GM23338 (cell line): ENCODE data around the gene LSM12. TPM values are rescaled to one million over a fixed set of nuclear protein-coding genes. Genes with fewer than 3 reads are reported as not detected.

ENCODE experiments used
- ATAC-seq: fragments of 200-7000 bp; cut with Tn5 transposase; 3 replicates; pipeline ENCODE4 v1.9.1; 2020
- DNase-seq: peaks from one replicate; pipeline ENCODE4 v3.0.0-alpha.2; 2015; ENCODE audit warnings: low spot score
- H2AFZ ChIP-seq: fragments of 200-600 bp; sonication (generic); 2 replicates; pipeline ENCODE4 v1.8.0; 2016; ENCODE audit warnings: antibody characterized with exemption, mild to moderate bottlenecking, moderate library complexity
- H3F3A ChIP-seq: fragments of 200-600 bp; sonication (generic); replicated peaks from 2 replicates; pipeline ENCODE4 v1.8.0; 2017; ENCODE audit warnings: antibody characterized with exemption, mixed run types, low read depth
- H3K27ac ChIP-seq: fragments of 200-600 bp; sonication (generic); 2 replicates; pipeline ENCODE4 v1.6.1; 2016; ENCODE audit warnings: low read depth
- H3K27me3 ChIP-seq: fragments of 200-600 bp; sonication (generic); 2 replicates; pipeline ENCODE4 v1.8.0; 2016; ENCODE audit warnings: mild to moderate bottlenecking, mixed run types, moderate library complexity; ENCODE audit not compliant: insufficient read depth
- H3K36me3 ChIP-seq: fragments of 200-600 bp; sonication (generic); 2 replicates; pipeline ENCODE4 v1.8.0; 2016; ENCODE audit warnings: mild to moderate bottlenecking; ENCODE audit not compliant: insufficient read depth
- H3K4me1 ChIP-seq: fragments of 200-600 bp; sonication (generic); 2 replicates; pipeline ENCODE4 v1.8.0; 2016; ENCODE audit warnings: mild to moderate bottlenecking, moderate library complexity; ENCODE audit not compliant: insufficient read depth
- H3K4me2 ChIP-seq: fragments of 200-600 bp; sonication (generic); 2 replicates; pipeline ENCODE4 v1.7.1; 2017; ENCODE audit warnings: mixed run types
- H3K4me3 ChIP-seq: fragments of 200-600 bp; sonication (generic); 2 replicates; pipeline ENCODE4 v1.6.1; 2016; ENCODE audit warnings: mixed run types
- H3K79me2 ChIP-seq: fragments of 200-600 bp; sonication (generic); replicated peaks from 2 replicates; pipeline ENCODE4 v1.8.0; 2017; ENCODE audit warnings: mild to moderate bottlenecking; ENCODE audit not compliant: insufficient read depth
- H3K9me2 ChIP-seq: fragments of 200-600 bp; sonication (generic); 2 replicates; pipeline ENCODE4 v1.8.0; 2017; ENCODE audit not compliant: insufficient read depth
- H4K20me1 ChIP-seq: fragments of 200-600 bp; sonication (generic); replicated peaks from 2 replicates; pipeline ENCODE4 v1.8.0; 2017; ENCODE audit warnings: mild to moderate bottlenecking; ENCODE audit not compliant: insufficient read depth
- H3K27ac Mint-ChIP-seq: 2 replicates; pipeline ENCODE4 v1.8.0; 2020; ENCODE audit warnings: inconsistent platforms, mild to moderate bottlenecking, moderate library complexity, mixed read lengths
- H3K27me3 Mint-ChIP-seq: 3 replicates; pipeline ENCODE4 v1.8.0; 2022; ENCODE audit warnings: low read depth, mild to moderate bottlenecking, moderate library complexity, mixed read lengths, inconsistent platforms; ENCODE audit not compliant: insufficient read depth, poor library complexity
- H3K36me3 Mint-ChIP-seq: 3 replicates; pipeline ENCODE4 v1.8.0; 2021; ENCODE audit warnings: low read depth, mild to moderate bottlenecking, inconsistent platforms, moderate library complexity, mixed read lengths
- H3K4me1 Mint-ChIP-seq: 3 replicates; pipeline ENCODE4 v1.8.0; 2020; ENCODE audit warnings: mild to moderate bottlenecking, inconsistent platforms, mixed read lengths
- H3K4me3 Mint-ChIP-seq: 3 replicates; pipeline ENCODE4 v1.8.0; 2021; ENCODE audit warnings: moderate library complexity, mild to moderate bottlenecking, inconsistent platforms, mixed read lengths
- H3K9me3 Mint-ChIP-seq: 3 replicates; pipeline ENCODE4 v1.8.0; 2020; ENCODE audit warnings: moderate library complexity, mild to moderate bottlenecking, inconsistent platforms, mixed read lengths
- CREB1 ChIP-seq: fragments of 250-450 bp; sonication (Bioruptor Pico); IDR thresholded peaks from 2 replicates; pipeline ENCODE4 v1.5.0; 2020; ENCODE audit warnings: low read depth, mild to moderate bottlenecking, moderate library complexity
- ETS1 ChIP-seq: IDR thresholded peaks from 2 replicates; pipeline ENCODE4 v1.6.1; 2016; ENCODE audit warnings: antibody characterized with exemption
- EZH2phosphoT487 ChIP-seq: fragments of 200-600 bp; sonication (generic); IDR thresholded peaks from one replicate; pipeline ENCODE4 v1.8.1; 2018; ENCODE audit warnings: antibody characterized with exemption; ENCODE audit not compliant: unreplicated experiment
- JUNB ChIP-seq: IDR thresholded peaks from one replicate; pipeline ENCODE4 v1.6.1; 2016; ENCODE audit warnings: antibody characterized with exemption; ENCODE audit not compliant: unreplicated experiment
- POLR2AphosphoS5 ChIP-seq: IDR thresholded peaks from 2 replicates; pipeline ENCODE4 v1.6.1; 2016; ENCODE audit warnings: antibody characterized with exemption, low read depth
- REST ChIP-seq: IDR thresholded peaks from one replicate; pipeline ENCODE4 v1.6.1; 2018; ENCODE audit warnings: antibody characterized with exemption; ENCODE audit not compliant: unreplicated experiment
- ZNF462 ChIP-seq: fragments of 250-450 bp; sonication (Bioruptor Pico); IDR thresholded peaks from 2 replicates; pipeline ENCODE4 v1.5.0; 2020; ENCODE audit warnings: mild to moderate bottlenecking, moderate library complexity
- polyA plus RNA-seq: library from polyadenylated mRNA; unstranded; fragments of >200 nt; fragmentation: Nextera tagmentation; extraction: Ambion mirVana; gene quantifications from 2 replicates; pipeline ENCODE4 v1.2.1, GENCODE V29; 2016
- total RNA-seq: library from RNA; depleted of rRNA; stranded (reverse); fragments of >200 nt; shearing (Covaris generic); gene quantifications from 2 replicates; pipeline ENCODE4 v1.2.3, GENCODE V29; 2014

Gene LSM12
- total and polyA plus RNA-seq, 2 experiments from 2014 or later = 72.7 to 241 TPM

- Mint-ChIP-seq H3K4me1 (peaks cover 45% of the 10 kb centered on the region), H3K9me3 (no peaks in the 10 kb centered on the region), H3K4me3 (peak overlapping the region; percentile 52; the same call in 2 of the 3 replicates), H3K27me3 (peaks cover 5% of the 10 kb centered on the region), H3K27ac (no peak overlapping the region), H3K36me3 (no peaks in the 10 kb centered on the region; the same call in 2 of the 3 replicates)
- H3K9me2 ChIP-seq = no peaks in the 10 kb centered on the region
- no peak for TF ChIP-seq CREB1 (CRISPR knock-in tag)
- TF ChIP-seq EZH2phosphoT487 = no peak
- peak; percentile 54 for TF ChIP-seq POLR2AphosphoS5
- no peak for TF ChIP-seq JUNB
- no peak for TF ChIP-seq ZNF462 (CRISPR knock-in tag)
- peak; percentile 4; the same call in 1 of the 2 replicates for TF ChIP-seq ETS1
- no peak for TF ChIP-seq REST
- H4K20me1 ChIP-seq = peaks cover 3% of the 10 kb centered on the region
- peak; percentile 86 for ATAC-seq
- H3K79me2 ChIP-seq = peaks cover 6% of the 10 kb centered on the region
- peaks cover 34% of the 10 kb centered on the region for H3K4me1 ChIP-seq
- H2AFZ ChIP-seq = no peak overlapping the region
- DNase-seq = peak; percentile 95
- peaks cover 18% of the 10 kb centered on the region; the same call in 1 of the 2 replicates for H3F3A ChIP-seq
- H3K4me3 ChIP-seq = peak overlapping the region; percentile 54
- no peaks in the 10 kb centered on the region for H3K36me3 ChIP-seq
- H3K27ac ChIP-seq = no peak overlapping the region; the same call in 1 of the 2 replicates
- no peaks in the 10 kb centered on the region for H3K27me3 ChIP-seq
- peak overlapping the region; percentile 77 for H3K4me2 ChIP-seq
Measured at GRCh38 chr17:44110823-44111633, 44.6 kb upstream of the LSM12 start.
